HL-60 (cell line): Measurements from ENCODE around the gene FGF12.

Source experiments
- DNase-seq, 2 experiments: peaks; one replicate each; pipeline ENCODE4 v3.0.0-alpha.2; 2010 to 2020; ENCODE audit warnings: low read depth in 1 of 2, low spot score in 1 of 2
- H3K27ac ChIP-seq: fragments of 250-450 bp; sonication (Bioruptor Pico); replicated peaks from 2 replicates; pipeline ENCODE4 v1.5.1; 2020; ENCODE audit warnings: mild to moderate bottlenecking, moderate library complexity
- H3K27me3 ChIP-seq: fragments of 250-450 bp; sonication (Bioruptor Pico); 2 replicates; pipeline ENCODE4 v1.5.1; 2021; ENCODE audit warnings: mild to moderate bottlenecking, moderate library complexity; ENCODE audit not compliant: insufficient read depth, poor library complexity, severe bottlenecking
- H3K4me3 ChIP-seq: replicated peaks from 2 replicates; pipeline ENCODE4 v1.5.1; 2011; ENCODE audit warnings: mild to moderate bottlenecking, control low read depth, low read length; ENCODE audit not compliant: insufficient read depth
- CTCF ChIP-seq: IDR thresholded peaks from one replicate; pipeline ENCODE4 v1.5.1; 2011; ENCODE audit warnings: low read length, control low read depth, inconsistent platforms; ENCODE audit not compliant: insufficient read depth
- GABPA ChIP-seq: IDR thresholded peaks from 2 replicates; pipeline ENCODE4 v1.6.1; 2012; ENCODE audit warnings: low read depth
- POLR2AphosphoS5 ChIP-seq: IDR thresholded peaks from 2 replicates; pipeline ENCODE4 v1.6.1; 2012; ENCODE audit warnings: low read depth
- REST ChIP-seq: IDR thresholded peaks from 2 replicates; pipeline ENCODE4 v1.6.1; 2012; ENCODE audit warnings: low read depth; ENCODE audit not compliant: insufficient replicate concordance
- SPI1 ChIP-seq: IDR thresholded peaks from 2 replicates; pipeline ENCODE4 v1.6.1; 2012; ENCODE audit warnings: low read depth, mild to moderate bottlenecking, borderline replicate concordance

The FGF12 gene

DNA sequence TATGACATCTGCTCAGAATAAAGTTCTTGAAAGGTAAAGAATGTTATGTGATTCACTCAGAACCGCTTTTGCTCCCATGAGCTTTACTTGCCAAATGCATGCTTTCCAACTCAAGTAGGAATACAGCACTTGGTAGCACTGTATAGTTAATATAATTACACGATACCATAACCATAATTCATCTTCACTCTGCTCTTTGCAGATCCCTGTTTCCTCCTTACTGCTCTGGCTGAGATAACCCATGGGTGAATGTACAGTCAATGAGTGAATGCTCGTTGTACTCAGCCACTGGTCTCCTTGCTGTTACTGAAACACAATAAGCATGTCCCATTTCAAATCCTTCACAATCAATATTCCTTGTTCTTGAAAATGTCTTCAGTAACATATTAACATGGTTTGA is 550.0 kb downstream of the FGF12 start:
- no peak overlapping the region for H3K4me3 ChIP-seq
- no peak overlapping the region for H3K27ac ChIP-seq
- TF ChIP-seq REST, result no peak
- TF ChIP-seq CTCF, result no peak
- no peak for TF ChIP-seq POLR2AphosphoS5
- no peak for TF ChIP-seq SPI1
- TF ChIP-seq GABPA, result no peak
- DNase-seq, result no peak
- no peaks in the 10 kb centered on the region for H3K27me3 ChIP-seq

GRCh38 chr3:192174283-192174682 is 553.1 kb downstream of the FGF12 start:
- Histone ChIP-seq H3K4me3 (no peak overlapping the region), H3K27ac (no peak overlapping the region), H3K27me3 (no peaks in the 10 kb centered on the region)
- TF ChIP-seq REST (no peak), GABPA (no peak), POLR2AphosphoS5 (no peak), CTCF (no peak), SPI1 (no peak)
- no peak for DNase-seq

DNA sequence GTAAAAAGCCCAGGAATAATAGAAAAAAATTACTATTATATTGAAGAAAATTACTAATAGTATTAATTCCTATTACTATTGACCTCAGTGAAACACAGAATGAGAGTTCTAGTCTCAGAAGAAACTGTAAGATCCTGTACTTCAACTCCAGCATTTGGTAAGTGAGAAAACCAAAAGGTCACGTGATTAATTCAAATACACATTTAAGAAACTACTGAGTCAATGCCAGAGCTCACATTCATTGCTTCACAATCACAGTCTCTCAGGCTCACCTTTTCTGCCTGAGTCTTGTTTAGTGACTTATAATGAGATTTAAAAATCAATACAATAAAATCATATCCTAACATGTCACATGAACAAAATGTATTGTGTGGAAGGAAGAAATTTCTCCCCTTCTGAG is 556.1 kb downstream of the FGF12 start:
- DNase-seq, result no peak
- TF ChIP-seq GABPA (no peak), CTCF (no peak), SPI1 (no peak), REST (no peak), POLR2AphosphoS5 (no peak)
- Histone ChIP-seq H3K4me3 (no peak overlapping the region), H3K27ac (no peak overlapping the region), H3K27me3 (no peaks in the 10 kb centered on the region)
